RWPE1 (cell line): ENCODE results near the gene CRYBG3.

ENCODE experiments used
- CTCF ChIA-PET: fragments of 350-600 bp; sonication (Branson Sonifier 250); formaldehyde crosslinking; extraction: SDS; loops from one replicate; lab custom pipeline; 2021; lab: Yijun Ruan, JAX
- POLR2A ChIA-PET: fragments of 400-600 bp; formaldehyde crosslinking; extraction: SDS; loops from one replicate; lab custom pipeline; 2020; ENCODE audit warnings: antibody characterized with exemption; ENCODE audit not compliant: low non-redundant PET; lab: Yijun Ruan, JAX
- DNase-seq: peaks from one replicate; pipeline ENCODE4 v3.0.0; 2012; ENCODE audit warnings: low spot score
- H3K27ac ChIP-seq: fragments of 450-650 bp; 2 replicates; pipeline ENCODE4 v1.5.1; 2017
- CTCF ChIP-seq: fragments of 450-650 bp; conservative IDR thresholded peaks from 2 replicates; pipeline ENCODE4 v1.5.1; 2017; ENCODE audit warnings: low read depth, mild to moderate bottlenecking

CRYBG3 gene

DNA sequence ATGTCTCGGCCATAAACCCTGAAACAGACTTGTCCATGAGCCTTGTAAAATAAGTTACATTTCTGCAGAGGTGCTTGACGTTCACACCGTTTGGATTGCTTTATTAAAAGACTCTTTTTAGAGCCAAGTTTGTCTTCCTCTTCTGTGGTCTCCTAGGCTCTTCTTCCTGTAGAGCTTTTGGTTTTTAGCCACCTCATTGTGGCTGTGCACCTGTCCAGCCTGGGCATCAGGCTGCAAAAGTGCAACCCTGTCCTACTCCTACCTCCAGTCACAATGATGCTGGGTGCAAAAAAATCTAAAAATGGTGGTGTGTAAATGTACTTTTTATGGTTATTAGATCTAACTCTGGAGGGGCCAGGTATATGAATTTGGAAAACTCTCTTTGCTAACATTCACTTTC is 153.2 kb downstream of the CRYBG3 start:
- DNase-seq = no peak
- ChIA-PET POLR2A (no interaction called here), CTCF (no interaction called here)
- no peak overlapping the region for H3K27ac ChIP-seq
- TF ChIP-seq CTCF = no peak

GRCh38 chr3:97975466-97975865 is 153.7 kb downstream of the CRYBG3 start:
- TF ChIP-seq CTCF = no peak
- CTCF ChIA-PET = no interaction called here
- POLR2A ChIA-PET = no interaction called here
- no peak overlapping the region for H3K27ac ChIP-seq
- no peak for DNase-seq

DNA sequence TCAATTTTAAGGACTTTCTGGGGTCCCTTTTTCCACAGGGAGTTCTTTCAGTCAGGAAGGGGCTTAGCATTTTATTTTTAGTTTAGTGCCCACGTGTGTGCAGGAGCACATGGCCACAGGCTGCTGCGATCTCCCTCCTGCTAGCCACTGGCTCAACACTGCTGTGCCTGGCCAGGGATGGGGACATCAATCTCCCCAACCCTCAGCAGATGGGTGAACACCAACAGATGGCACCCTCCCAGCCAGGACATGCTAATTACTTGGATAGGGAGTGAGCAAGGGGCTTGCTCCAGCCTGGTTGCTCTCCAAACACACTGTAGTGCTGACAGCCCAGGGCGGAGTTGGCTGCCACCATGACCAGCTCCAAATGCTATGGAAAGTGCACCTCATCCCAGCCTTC is 157.8 kb downstream of the CRYBG3 start:
- DNase-seq = no peak
- no peak overlapping the region for H3K27ac ChIP-seq
- ChIA-PET CTCF (no interaction called here), POLR2A (no interaction called here)
- TF ChIP-seq CTCF = no peak

- ChIA-PET CTCF (no interaction called here), POLR2A (no interaction called here)
- no peak for TF ChIP-seq CTCF
- no peak for DNase-seq
- no peak overlapping the region for H3K27ac ChIP-seq
These were observed 160.1 kb downstream of the CRYBG3 start for GRCh38 chr3:97981886-97982285.

- no peak overlapping the region for H3K27ac ChIP-seq
- TF ChIP-seq CTCF = no peak
- CTCF ChIA-PET = interaction anchor here (0.6 to 0.7 kb wide), 4 partner anchors 18 to 236 kb away, joined by 3 to 4 read pairs (median 4); no protein-coding TSS in a partner anchor
- no peak for DNase-seq
- POLR2A ChIA-PET = no interaction called here
These were observed 162.2 kb downstream of the CRYBG3 start for GRCh38 chr3:97983933-97984491.

DNA sequence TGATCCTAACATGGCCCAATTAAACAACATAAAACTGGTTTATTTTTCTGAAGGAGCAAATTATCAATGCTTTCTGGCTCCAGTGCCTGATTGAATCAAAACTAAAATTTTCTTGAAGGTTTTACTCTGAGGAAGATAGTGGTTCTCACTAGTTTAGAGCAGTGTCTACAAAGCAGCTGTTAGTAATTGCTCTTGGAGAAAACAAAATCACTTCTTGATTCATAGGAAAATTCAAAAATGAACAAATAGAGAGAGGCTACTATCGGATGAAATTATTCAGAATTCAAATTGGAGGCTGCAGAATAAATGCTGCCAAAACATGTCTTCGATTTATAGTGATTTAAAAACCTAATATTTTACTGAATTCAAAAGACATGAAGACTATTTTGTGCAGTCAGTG is 165.5 kb downstream of the CRYBG3 start:
- no peak for DNase-seq
- no peak for TF ChIP-seq CTCF
- ChIA-PET POLR2A (no interaction called here), CTCF (no interaction called here)
- no peak overlapping the region for H3K27ac ChIP-seq
